HG03025 (cell line): ENCODE results near the gene ARFIP2.

Experiments used
- ATAC-seq: cut with Tn5 transposase; IDR thresholded peaks from one replicate; pipeline ENCODE4 v1.9.1; 2021; ENCODE audit warnings: mild to moderate bottlenecking, moderate library complexity; ENCODE audit not compliant: unreplicated experiment, low FRiP score

ARFIP2 gene

DNA sequence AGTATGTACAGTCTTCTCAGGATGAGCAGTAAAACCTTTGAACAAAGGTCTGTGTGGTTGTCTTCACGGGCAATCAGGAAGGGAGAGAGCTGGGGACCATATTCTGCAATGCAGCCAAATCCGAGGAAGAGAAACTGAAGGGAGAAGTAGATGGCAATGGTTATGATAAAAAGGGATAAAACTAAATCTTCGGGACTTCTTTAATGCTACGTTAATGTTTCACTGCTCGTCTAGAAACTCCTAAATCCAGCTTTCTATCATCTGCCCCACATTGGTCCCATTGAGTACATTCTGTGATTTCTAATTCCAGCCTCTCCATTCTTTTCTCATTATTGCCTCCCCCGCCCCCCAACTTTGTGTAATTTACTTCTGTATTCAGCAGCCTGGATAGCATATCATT, 1.9 kb upstream of the ARFIP2 start:
- ATAC-seq: no peak

DNA sequence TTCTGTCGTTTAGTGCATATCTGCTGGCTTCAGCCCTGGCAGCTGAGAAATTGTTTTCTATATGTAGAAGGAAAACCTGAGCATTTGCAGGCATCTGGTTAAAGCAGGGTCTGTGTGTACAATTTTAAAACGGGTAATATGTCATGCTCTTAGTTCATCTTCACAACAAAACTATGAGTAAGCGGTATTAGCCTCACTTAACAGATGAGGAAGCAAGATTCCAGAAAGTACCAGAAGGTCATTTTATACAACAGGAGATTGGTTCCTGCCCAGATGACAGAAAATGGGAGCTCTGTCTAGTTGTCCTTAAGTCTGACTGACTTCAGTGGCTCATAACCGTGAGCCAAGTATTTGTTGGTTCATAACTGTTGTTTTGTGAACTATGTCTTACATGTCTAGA, 1.3 kb upstream of the ARFIP2 start:
- ATAC-seq: no peak

DNA sequence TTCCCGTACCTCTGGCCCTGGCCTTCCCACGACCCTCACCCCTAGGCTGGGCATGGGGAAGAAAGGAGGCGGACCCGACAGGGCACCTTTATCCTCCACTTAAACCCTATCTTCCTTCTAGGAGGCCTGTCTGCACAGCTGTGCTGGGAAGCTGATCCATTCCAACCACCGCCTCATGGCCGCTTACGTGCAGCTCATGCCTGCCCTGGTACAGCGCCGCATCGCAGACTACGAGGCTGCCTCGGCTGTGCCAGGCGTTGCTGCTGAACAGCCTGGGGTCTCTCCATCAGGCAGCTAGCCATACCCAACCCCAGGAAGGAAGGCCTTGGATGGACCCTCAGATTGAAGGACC, 769 bp upstream of the ARFIP2 start:
- ATAC-seq: peak; percentile 2

DNA sequence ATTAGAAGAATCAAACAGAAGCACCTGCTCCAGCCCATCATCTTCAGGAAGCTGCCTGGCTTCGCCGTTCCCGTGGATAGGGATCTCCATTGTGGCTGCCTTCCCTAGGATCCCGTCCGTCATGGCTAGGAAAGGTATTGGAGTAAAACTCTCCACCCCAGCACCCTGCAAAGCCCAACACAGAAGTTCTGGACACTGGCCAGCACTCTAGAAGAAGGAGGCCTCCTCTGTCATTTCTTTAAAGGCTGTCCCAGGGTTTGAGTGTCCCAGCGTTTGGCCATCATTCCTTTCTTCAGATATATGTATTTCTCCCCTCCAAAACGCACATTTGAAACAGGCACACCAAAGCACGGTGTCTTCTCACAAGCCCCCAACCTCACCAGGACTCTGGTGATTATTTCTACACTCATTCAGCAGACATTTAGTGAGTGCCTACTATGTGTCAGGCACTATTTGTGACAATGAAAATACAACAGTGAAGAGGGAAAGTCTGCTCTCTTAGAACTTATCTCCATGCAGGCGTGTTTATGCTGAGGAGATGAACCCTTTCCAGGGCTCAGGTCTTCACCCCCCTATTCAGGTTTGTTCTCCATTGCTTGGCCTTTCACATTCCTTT, 724 bp downstream of the ARFIP2 start:
- ATAC-seq: no peak

DNA sequence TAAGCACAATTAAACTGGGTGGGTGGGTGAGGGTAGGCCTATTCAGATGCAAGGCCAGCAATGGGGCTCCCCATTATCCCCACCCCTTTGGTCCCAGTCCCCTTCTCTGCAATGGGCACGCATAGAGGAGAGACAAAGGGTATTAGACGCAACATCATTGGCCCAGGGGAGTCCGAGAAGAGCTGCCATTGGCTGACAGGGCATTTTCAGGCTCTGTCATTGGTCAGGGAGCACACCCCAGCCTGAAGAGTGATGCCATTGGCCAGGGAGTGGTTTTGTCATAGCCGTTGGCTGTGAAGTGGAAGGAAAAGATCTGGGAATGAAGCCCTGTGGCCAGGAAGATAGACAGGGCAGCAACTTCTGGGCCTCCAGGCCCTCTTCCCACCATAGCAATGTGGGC, 4.6 kb downstream of the ARFIP2 start:
- ATAC-seq: no peak

DNA sequence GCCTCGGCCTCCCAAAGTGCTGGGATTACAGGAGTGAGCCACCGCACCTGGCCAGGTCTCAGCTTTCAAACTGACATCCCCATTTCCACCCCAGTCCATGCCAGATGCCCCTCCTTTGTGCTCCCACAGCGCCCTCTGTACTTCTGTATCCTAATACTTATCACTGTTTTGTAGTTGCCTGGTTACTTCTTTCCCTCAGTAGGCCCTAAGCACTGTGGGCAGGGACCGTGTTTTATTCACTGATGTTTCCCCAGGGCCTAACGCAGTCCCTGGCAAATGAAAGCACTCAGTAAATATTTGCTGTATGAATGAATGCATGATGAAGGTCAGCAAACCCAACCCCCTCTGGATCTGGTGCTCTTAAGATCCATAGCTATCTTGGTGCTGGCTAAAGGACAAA, 5.2 kb downstream of the ARFIP2 start:
- ATAC-seq: no peak

DNA sequence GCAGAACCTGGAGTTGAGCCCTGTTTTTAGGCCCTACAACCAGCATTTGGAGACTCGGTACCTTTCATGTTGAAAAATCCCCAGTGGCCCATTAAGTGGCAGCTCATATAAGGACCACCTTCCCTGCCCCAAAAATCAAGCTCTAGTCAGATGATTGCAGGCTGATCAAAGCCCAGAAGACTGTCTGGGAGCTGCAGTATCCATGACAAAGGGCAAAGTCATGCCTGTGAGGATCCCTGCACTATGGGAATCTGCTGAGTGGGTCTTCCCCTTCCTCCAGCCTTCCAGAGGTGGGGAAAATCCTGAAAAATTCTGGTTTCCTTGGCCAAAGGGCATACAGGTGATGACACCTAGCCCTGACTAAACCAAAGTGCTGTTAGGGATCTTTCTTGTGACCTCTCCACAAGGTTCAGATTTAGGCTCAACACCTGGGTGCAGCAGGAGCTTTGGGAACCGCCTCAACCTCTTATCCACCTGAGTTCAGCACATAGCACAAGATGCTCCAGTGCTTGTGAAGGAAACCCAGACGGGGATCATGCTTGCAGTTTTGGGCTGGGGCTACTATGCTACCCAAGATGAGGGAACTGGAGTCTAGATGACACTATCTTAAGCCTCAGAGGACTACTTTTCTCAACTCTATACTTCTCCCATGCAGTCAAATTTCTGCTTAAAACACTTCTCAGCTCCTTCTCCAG, 6.2 kb downstream of the ARFIP2 start:
- no peak for ATAC-seq

DNA sequence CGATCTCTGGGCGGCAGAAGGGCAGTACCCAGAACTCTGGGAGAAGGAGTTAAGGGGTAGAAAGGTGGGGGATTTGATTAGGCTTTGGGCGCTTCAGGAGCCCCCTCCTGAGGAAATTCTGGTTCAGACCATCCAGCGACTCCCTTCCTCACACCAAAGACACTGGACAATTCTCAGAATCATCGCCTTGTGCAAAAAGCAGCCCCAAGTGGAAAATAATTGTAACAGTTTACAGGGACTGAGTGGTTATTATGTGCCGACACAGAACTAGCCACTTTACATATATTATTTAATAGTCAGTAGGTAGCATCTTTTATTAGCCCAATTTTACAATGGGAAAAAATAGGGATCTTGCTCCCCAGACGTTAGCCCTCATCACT, 6.7 kb downstream of the ARFIP2 start:
- ATAC-seq: no peak

DNA sequence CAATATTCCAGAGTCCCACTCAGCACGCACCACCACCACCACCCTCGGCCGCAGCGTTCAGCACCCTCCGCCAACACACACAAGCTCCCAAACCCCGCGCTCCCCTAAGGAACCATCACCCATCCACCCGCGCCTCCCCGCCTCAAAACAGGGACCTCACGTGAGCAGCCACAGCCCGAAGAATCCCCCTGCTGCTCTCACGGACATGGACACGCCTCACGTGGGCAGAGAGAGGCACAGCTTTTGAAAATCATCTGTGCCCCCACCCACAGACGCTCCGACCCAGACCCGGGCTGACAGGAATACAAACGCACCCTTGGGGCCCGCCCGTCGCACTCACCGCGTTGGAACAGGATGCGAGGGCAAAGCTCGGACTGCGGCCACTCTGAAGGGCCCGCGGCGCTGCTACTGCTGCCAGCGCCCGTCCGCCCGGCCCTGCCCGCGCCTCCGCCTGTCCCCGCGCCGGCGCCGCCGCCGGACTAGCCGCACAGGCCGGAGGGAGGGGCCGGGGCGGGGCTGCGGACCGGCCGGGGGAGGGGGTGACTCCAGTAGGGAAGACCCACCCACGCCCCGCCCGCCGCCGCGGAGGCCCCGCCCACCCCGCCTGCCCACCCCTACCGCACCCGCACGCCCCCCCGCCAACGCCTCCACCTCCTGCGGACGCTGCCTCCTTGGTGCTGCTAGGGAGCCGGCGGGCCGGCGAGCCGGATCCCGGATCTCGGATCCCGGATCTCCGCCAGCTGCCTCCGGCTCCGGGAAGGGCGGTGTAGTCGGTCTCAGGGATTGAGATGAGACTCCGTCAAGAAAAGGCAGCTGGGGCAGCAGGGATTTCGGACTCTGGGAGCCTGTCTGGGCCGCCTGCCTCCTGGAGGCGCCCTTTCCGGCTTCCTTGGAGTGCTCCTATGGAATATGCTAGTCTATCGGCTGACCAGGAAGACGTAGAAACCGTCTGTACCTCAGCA, 7.4 kb downstream of the ARFIP2 start, which contains the start of gene TRIM3:
TRIM3 (minus strand) TSS at position 491 of the 962 bp plus-strand sequence. CDS start 8,246 bp downstream, outside the sequence.
- peak; percentile 62 for ATAC-seq

DNA sequence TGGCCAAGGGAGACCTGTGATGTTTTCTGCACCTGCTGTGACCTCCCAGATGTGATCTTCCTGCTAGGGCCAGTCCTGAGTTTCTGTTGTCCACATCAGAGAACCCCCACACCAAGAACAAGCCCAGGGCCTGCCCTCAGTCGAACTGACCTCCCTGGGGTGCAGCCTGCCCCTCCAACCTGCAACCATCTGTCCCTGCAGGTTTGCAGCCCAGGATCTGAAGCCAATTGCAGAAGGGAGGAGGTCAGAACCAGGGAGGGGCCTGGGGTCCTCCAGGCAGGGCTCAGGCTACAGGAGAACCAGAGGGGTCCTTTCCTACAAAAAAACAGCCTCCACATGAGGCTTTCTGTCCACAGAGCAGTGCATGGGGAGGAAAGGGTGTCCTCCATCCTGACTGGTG, 8.2 kb downstream of the ARFIP2 start:
- ATAC-seq: no peak

DNA sequence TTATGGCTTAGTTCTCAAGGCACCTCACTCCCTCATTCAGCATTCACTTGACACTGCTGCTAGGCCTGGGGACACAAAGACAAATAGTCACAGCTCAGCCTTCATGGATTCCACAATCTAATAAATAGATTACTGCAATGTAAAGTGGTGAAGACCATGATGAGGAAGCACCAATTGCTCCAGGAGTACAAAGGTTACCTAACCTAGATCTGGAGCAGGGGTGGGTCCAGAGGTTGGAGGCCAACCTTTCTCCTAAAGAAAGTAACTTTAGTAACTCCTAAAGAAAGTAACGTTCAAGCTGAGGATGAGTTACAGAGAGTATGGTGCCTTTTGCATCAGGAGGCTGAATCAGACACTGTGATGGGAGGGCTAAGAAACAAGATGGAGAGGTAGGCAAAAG, 11.5 kb downstream of the ARFIP2 start:
- no peak for ATAC-seq

DNA sequence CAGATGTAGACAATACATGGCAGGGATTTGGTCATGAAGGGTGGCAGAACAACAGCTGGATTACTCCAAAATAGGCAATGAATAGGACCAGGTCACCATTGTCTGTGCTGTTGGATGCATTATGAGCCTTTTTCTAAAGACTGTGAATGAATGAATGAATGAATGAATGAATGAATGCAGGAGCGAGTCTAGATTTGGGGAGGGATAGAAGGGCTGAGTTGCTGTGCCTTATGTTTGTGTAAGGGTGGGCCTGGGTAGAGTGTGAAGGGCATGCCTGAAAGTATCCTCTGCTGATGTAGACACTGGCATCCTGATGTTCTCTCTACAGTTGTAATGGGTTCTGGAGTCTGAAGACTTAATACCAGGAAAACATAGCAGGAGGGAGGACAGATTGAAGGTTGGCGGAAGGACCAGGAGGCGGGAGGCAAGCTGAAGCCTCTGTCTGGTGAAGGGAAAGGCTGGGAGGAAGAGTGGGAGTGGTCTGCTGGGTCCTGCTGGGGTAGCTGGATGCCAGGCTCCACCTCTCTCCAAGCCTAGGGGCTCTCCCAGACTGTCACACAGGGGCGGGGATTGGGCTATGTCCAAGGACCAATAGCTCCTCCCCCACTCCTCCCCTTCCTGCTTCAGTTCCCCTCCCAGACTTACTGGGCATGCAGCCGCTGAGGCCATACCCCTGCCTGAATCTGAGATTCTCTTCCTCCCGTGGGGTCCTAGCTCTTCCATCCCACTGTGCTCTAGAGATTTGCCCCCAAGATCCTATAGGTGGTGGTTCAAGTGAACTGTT, 12.2 kb downstream of the ARFIP2 start:
- no peak for ATAC-seq

DNA sequence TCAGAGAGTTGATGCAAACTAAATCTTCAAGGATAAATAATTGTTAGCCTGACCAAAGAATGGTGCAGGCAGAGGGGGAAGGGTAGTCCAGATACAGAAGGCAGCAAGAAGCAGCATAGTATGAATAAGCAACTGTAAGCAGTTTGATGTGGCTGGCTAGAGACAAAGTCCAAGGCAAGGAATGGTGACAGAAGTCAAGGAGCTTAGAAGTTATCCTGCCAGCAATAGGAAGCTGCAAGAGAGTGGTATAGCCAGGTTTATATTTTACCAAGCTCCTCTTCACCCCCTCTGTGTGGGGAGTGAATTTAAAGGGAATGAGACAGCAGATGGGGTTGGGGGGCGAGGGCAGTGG, 22.1 kb downstream of the ARFIP2 start:
- ATAC-seq: no peak

DNA sequence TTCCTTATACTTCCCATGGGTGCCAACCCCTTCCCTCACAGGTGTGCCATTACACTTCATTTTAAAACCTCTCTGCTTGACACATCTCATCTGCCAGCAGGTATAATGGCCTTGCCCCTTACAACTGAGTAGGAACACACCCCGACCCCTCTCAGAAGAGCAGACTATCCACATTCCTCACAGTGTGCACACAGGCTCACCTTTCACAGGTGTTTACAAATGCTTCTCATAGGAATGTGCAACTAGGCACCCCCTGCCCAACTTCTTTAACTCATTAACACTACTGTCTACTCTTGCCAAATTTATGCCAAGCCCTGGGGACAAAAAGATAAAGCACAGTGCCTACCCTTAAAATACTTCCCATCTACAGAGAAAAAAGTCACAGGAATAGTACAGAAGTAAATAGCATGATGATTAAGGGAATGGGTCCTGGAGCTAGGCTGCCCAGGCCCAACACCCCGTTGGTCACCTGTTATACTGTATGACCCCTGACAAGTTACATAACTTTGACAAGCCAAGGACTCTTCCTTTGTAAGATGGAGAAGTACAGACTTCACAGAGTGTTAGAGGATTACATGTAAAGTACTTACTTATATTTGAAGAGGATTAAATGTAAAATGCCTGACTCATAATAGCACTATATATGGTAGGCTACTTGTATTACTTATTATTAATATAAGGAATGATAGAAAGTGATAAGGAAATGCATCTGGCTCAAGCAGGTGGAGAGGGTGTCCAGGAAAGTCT, 22.6 kb downstream of the ARFIP2 start:
- ATAC-seq: no peak

DNA sequence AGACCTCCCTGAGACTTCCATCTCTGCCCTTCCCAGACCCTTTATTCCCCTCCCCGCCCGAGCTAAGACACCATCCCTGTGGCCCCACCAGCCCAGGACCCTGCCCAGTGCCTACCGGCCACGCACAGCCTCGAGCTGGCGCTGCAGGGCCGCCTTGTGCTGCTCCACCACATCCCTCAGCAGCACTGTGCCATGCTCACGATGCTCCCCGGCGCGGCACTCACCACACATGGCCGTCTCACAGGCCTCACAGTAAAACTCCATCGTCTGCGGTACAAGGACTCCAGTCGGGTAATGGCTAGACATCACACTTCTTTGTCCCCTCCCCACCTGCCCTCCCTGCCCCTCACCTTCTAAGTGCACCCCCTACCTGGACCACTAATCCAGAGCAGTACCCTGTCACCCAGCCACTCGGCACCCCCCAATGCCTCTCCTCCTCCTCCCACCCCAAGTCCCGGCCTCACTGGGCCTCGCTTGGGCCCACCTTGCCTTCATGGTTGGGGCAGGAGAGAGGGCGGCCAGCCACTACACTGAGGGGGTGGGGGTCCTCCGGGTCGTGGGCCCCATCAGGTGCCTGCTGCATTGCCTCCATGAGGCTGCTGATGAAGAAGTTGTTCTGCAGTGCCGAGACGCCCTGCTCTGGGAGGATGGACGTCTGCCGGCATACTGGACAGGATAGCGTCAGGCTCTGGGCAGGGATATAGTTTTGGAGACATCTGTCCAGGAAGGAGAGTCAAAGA, 23.4 kb downstream of the ARFIP2 start:
- ATAC-seq: no peak

DNA sequence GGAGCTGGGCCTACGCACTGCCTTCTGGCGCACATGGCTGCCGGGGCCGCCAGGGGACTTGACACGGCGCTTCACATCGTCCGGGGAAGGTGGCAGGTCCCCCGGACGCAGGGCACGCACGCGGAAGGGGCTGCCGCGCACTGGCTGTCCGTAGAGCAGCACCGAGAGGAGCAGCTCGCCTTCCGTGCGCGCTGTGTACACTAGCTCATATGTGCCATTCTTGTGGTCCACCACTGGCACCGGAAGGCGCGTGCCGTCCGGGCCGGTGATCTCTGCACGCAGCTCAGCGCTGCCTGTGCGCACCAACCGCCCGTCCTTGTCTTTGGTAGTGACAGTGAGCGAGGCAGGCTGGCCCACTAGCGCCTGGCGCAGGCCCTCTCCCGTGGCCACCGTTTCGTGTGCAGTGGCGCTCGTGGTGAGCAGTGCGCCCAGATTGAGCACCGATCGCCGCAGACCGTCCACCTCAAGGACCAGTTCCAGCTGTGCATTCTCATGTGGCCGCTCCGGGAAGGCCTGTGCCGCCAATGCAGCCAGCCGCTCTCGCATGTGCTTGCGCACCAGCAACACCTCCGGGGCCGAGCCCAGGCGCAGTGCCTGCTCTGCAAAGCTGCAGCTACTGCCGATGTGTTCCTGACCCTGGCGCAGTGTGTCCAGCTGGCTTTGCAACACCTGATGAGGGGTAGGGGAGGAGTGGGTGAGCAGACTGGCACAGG, 24.6 kb downstream of the ARFIP2 start:
- no peak for ATAC-seq

DNA sequence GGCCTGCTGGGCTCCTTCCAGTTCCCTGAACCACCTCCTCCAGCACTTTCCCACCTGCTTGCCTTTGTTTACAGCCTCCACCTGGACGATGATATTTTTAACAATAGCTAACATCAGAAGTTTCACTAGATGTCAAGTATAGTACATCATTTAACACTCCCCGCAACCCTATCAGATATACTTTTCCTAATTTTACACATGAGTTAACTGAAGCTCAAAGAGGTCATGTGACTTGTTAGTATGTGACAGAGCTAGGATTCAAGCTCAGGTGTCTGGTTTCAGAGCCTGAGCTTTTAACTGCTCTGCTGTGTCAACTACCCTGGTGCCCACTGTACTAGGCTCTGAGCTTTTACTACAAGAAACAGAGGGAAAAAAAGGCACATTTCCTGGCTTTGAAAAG, 26.1 kb downstream of the ARFIP2 start:
- ATAC-seq: no peak

DNA sequence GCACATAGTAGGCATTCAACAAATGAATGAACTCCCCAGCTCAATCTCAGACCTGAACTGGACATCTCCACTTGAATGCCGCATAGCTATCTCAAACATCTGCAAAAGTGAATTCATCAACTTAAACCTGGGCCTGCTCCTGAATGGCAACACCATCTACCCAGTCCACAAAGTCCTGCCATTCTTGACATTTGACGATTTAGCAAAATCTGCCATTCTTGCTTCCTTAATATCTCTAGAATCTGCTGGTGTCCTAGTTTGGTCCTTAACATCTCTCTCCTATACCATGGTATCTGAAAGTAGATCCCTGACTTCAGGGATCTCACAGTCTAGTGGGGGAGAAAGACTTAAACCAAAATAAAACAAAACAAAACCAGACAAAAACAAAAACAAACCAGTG, 28.0 kb downstream of the ARFIP2 start:
- no peak for ATAC-seq

DNA sequence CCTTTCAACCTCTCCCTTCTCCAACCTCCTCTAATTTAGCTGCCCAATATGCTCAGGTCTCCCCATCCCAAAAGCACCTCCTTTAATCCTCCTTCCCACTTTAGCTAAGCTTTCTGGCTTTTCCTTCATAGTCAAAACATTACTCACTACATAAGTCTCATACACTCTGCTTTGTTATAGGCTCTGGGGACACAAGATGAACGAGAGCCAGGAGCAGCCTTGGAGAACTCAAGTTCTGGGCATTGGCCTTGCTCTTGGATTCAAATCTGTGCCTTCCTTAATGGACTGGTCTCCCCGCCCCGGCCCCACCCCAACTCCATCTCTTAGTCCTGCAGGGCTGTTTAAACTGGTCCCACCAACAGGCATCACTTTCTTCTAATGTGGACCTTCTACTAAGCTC, 28.9 kb downstream of the ARFIP2 start:
- no peak for ATAC-seq
